Adrenal gland (tissue), 12 donors: ENCODE measurements around the gene MTMR1. TPM values are rescaled to one million over a fixed set of nuclear protein-coding genes. Genes with fewer than 3 reads are reported as not detected.

Source experiments
- DNase-seq, 7 donors: peaks; one replicate each; pipeline ENCODE4 v3.0.0-alpha.2; 2019 to 2020
- H3K27ac ChIP-seq, 5 donors: fragments of 200-600 bp; sonication (generic) in 4 of 5; 1 replicate in 3 of 5; 2 replicates in 2 of 5; pipeline versions ENCODE4 v1.5.1 to v1.8.0; 2016 to 2020; ENCODE audit warnings: mild to moderate bottlenecking in 1 of 5
- H3K27me3 ChIP-seq: fragments of 200-600 bp; 2 replicates; pipeline ENCODE4 v1.8.0; 2021
- H3K36me3 ChIP-seq, 2 donors: fragments of 200-600 bp; replicated peaks in 1 of 2; 1 replicate in 1 of 2; 2 replicates in 1 of 2; pipeline versions ENCODE4 v1.5.1 to v1.8.0; 2018 to 2022
- H3K4me1 ChIP-seq, 2 donors: fragments of 200-600 bp; replicated peaks in 1 of 2; 1 replicate in 1 of 2; 2 replicates in 1 of 2; pipeline versions ENCODE4 v1.5.1 to v1.8.0; 2018 to 2021
- H3K4me3 ChIP-seq, 4 donors: fragments of 200-600 bp; sonication (generic) in 3 of 4; one replicate each; pipeline ENCODE4 v1.5.1; 2016 to 2018
- H3K9me3 ChIP-seq, 3 donors: fragments of 200-600 bp; sonication (generic) in 1 of 3; replicated peaks in 1 of 3; 1 replicate in 2 of 3; 2 replicates in 1 of 3; pipeline versions ENCODE4 v1.5.1 to v1.8.0; 2016 to 2021
- CTCF ChIP-seq, 6 experiments: fragments of 450-650 bp in 4 of 6; fragments of 200-600 bp in 2 of 6; sonication (generic) in 1 of 6; IDR thresholded peaks; 1 replicate in 5 of 6; 2 replicates in 1 of 6; pipeline versions ENCODE4 v1.5.1 to v1.8.0; 2016 to 2021; ENCODE audit warnings: antibody characterized with exemption in 6 of 6, mild to moderate bottlenecking in 2 of 6, moderate library complexity in 1 of 6
- POLR2A ChIP-seq, 2 donors: fragments of 450-650 bp; IDR thresholded peaks; one replicate each; pipeline ENCODE4 v1.6.1; 2017; ENCODE audit warnings: antibody characterized with exemption in 2 of 2, mild to moderate bottlenecking in 2 of 2, moderate library complexity in 1 of 2
- WGBS, 4 donors: extraction: QIAGEN DNeasy Blood & Tissue Kit in 2 of 4; methylation state at CpG; one replicate each; pipeline versions ENCODE4 v1.1.5 to v1.1.7; 2013 to 2017; 5-methylcytosine and 5-hydroxymethylcytosine counted together
- intact Hi-C, 2 donors: fragments of 100-400 bp; cut with DNase I; formaldehyde crosslinking; loops; one replicate each; pipeline versions ENCODE4 v1.14.1 to v1.15.0; 2022 to 2023
- polyA plus RNA-seq, 3 donors: library from polyadenylated mRNA; stranded (reverse); fragments of 200-250 nt in 2 of 3; fragments of 350-450 nt in 1 of 3; fragmentation: Illumina TruSeq in 1 of 3; extraction: RNeasy Lipid Tissue Mini Kit (QIAGEN cat#74804) in 1 of 3; gene quantifications; one replicate each; pipeline ENCODE4 v1.2.3, GENCODE V29; 2013 to 2014
- total RNA-seq, 9 donors: library from RNA; depleted of rRNA in 4 of 9; stranded (reverse); fragments of >200 nt in 4 of 9; fragments of 120-200 nt in 1 of 9; fragmentation: NEBNext Ultra II Directional in 1 of 9; extraction: Animal tissue kit (Norgen Biotek cat#: 25700) in 1 of 9; gene quantifications; one replicate each; pipeline versions ENCODE4 v1.1.0 to v1.2.4, GENCODE V29; 2013 to 2023
- donor health status: healthy with polysubstance abuse.
- donor health status: Bipolar disorder and iron deficiency.
- donor health status: DM: yes; HTN: yes; CAD: no.
- donor health status: DM: no; HTN: no; CAD: no.
- donor health status: DM: no; HTN: no; CAD: no.
- donor health status: DM: yes; HTN: yes; CAD: no.

Gene MTMR1
- total and polyA plus RNA-seq, 12 donors: 9.2 to 19.8 (median 13.9) TPM

- no peak overlapping the region for H3K27ac ChIP-seq
- H3K9me3 ChIP-seq: no peaks in the 10 kb centered on the region
- H3K4me3 ChIP-seq: no peak overlapping the region
- intact Hi-C loops: no loop called here
- no peaks in the 10 kb centered on the region for H3K36me3 ChIP-seq
- H3K27me3 ChIP-seq: no peaks in the 10 kb centered on the region
- DNase-seq: no peak
- peaks cover 3 to 8% of the 10 kb centered on the region in 2 donors for H3K4me1 ChIP-seq
- TF ChIP-seq POLR2A (IDR thresholded peaks at IDR 0.05) (no peak), CTCF (IDR thresholded peaks at IDR 0.05) (no peak)
Observed at GRCh38 chrX:150712619-150713018, 19.4 kb downstream of the MTMR1 start.

- 55 to 75% (median 70%) methylated on average over 3 of the region's 3 CpGs for WGBS, 4 donors
- intact Hi-C loops: loop anchor here in 1 of 2 donors (5.0 kb wide), 1 partner anchor 208 kb away; no protein-coding TSS in a partner anchor
- DNase-seq: peak in 1 of 7 donors; percentile 16
- peaks cover 3 to 8% of the 10 kb centered on the region in 2 donors for H3K4me1 ChIP-seq
- TF ChIP-seq CTCF (IDR thresholded peaks at IDR 0.05): no peak
- no peak for TF ChIP-seq POLR2A (IDR thresholded peaks at IDR 0.05)
- H3K4me3 ChIP-seq: no peak overlapping the region
- no peaks in the 10 kb centered on the region for H3K9me3 ChIP-seq
- no peaks in the 10 kb centered on the region for H3K36me3 ChIP-seq
- H3K27ac ChIP-seq: no peak overlapping the region
- no peaks in the 10 kb centered on the region for H3K27me3 ChIP-seq
Observed at GRCh38 chrX:150715184-150715583, 22.0 kb downstream of the MTMR1 start.

- WGBS, 4 donors: 61 to 95% (median 77%) methylated on average over 4 of the region's 4 CpGs
- Histone ChIP-seq H3K9me3 (no peaks in the 10 kb centered on the region), H3K4me3 (no peak overlapping the region), H3K36me3 (no peaks in the 10 kb centered on the region), H3K27ac (no peak overlapping the region), H3K4me1 (peaks cover 0 to 3% of the 10 kb centered on the region in 2 donors), H3K27me3 (no peaks in the 10 kb centered on the region)
- intact Hi-C loops: loop anchor here in 1 of 2 donors (5.0 kb wide), 1 partner anchor 212 kb away; no protein-coding TSS in a partner anchor
- TF ChIP-seq POLR2A (IDR thresholded peaks at IDR 0.05): no peak
- TF ChIP-seq CTCF (IDR thresholded peaks at IDR 0.05): no peak
- no peak for DNase-seq
Observed at GRCh38 chrX:150719621-150720020, 26.4 kb downstream of the MTMR1 start.

- no peaks in the 10 kb centered on the region for H3K36me3 ChIP-seq
- H3K9me3 ChIP-seq: no peaks in the 10 kb centered on the region
- 67 to 88% (median 80%) methylated on average over 5 of the region's 5 CpGs for WGBS, 4 donors
- H3K4me3 ChIP-seq: no peak overlapping the region
- no peak overlapping the region for H3K27ac ChIP-seq
- no peaks in the 10 kb centered on the region for H3K4me1 ChIP-seq
- peaks cover 3% of the 10 kb centered on the region for H3K27me3 ChIP-seq
- no peak for TF ChIP-seq POLR2A (IDR thresholded peaks at IDR 0.05)
- no peak for TF ChIP-seq CTCF (IDR thresholded peaks at IDR 0.05)
- no peak for DNase-seq
- intact Hi-C loops: no loop called here
Observed at GRCh38 chrX:150729956-150730355, 36.8 kb downstream of the MTMR1 start.
